T-helper 17 cell (primary cell): Measurements from ENCODE around the gene FNDC10. TPM values are rescaled to one million over a fixed set of nuclear protein-coding genes. Genes with fewer than 3 reads are reported as not detected.

Experiments
- ATAC-seq: fragments of 150-1000 bp; cut with Tn5 transposase; 2 replicates; pipeline ENCODE4 v1.10.0; 2021; ENCODE audit warnings: mild to moderate bottlenecking, moderate library complexity
- DNase-seq, 3 donors: peaks; one replicate each; pipeline versions ENCODE4 v3.0.0 to v3.0.0-alpha.2; 2020 to 2021
- H3K9me3 ChIP-seq: one replicate; pipeline ENCODE4 v1.7.0; 2013; ENCODE audit warnings: low read length, mild to moderate bottlenecking; ENCODE audit not compliant: control insufficient read depth, poor library complexity, severe bottlenecking
- H3K27ac Mint-ChIP-seq: one replicate; pipeline ENCODE4 v1.8.0; 2022; ENCODE audit warnings: mild to moderate bottlenecking, moderate library complexity, mixed read lengths
- H3K27me3 Mint-ChIP-seq: one replicate; pipeline ENCODE4 v1.8.0; 2022; ENCODE audit warnings: mixed read lengths
- H3K36me3 Mint-ChIP-seq: one replicate; pipeline ENCODE4 v1.8.0; 2022; ENCODE audit warnings: low read depth, mixed read lengths
- H3K4me1 Mint-ChIP-seq: one replicate; pipeline ENCODE4 v1.8.0; 2022; ENCODE audit warnings: mild to moderate bottlenecking, mixed read lengths
- H3K4me3 Mint-ChIP-seq: one replicate; pipeline ENCODE4 v1.8.0; 2022; ENCODE audit warnings: mild to moderate bottlenecking, moderate library complexity, mixed read lengths
- total RNA-seq, 4 donors: library from RNA in 2 of 4; stranded (reverse) in 2 of 4; gene quantifications; one replicate each; pipeline ENCODE4 v1.2.3 and lab custom pipeline; 2022 to 2026

The FNDC10 gene
- total RNA-seq, 2 donors from 2014 or later, result 3.3 to 3.4 TPM

- H3K36me3 Mint-ChIP-seq, result no peaks in the 10 kb centered on the region
- DNase-seq, result no peak
Observed at GRCh38 chr1:1604374-1605033, 4.6 kb upstream of the FNDC10 start.

GRCh38 chr1:1603671-1604373 lies 3.9 kb upstream of the FNDC10 start:
- no peak overlapping the region for H3K27ac Mint-ChIP-seq
- no peak for DNase-seq
- peaks cover 12% of the 10 kb centered on the region for H3K4me1 Mint-ChIP-seq

More at GRCh38 chr1:1604374-1605033, 4.6 kb upstream of the FNDC10 start:
- Mint-ChIP-seq H3K27ac (no peak overlapping the region), H3K27me3 (no peaks in the 10 kb centered on the region), H3K4me1 (peaks cover 10% of the 10 kb centered on the region), H3K4me3 (no peak overlapping the region)
- H3K9me3 ChIP-seq, result no peaks in the 10 kb centered on the region
- ATAC-seq, result no peak

GRCh38 chr1:1602968-1603506 lies 3.1 kb upstream of the FNDC10 start:
- no peak for ATAC-seq
- no peak for DNase-seq
- Mint-ChIP-seq H3K4me3 (no peak overlapping the region), H3K27me3 (peaks cover 5% of the 10 kb centered on the region), H3K4me1 (peaks cover 14% of the 10 kb centered on the region), H3K27ac (no peak overlapping the region), H3K36me3 (no peaks in the 10 kb centered on the region)
- H3K9me3 ChIP-seq, result no peaks in the 10 kb centered on the region

More at GRCh38 chr1:1603671-1604373, 3.9 kb upstream of the FNDC10 start:
- ATAC-seq, result no peak
- no peak overlapping the region for H3K4me3 Mint-ChIP-seq
- peaks cover 2% of the 10 kb centered on the region for H3K27me3 Mint-ChIP-seq
- no peaks in the 10 kb centered on the region for H3K36me3 Mint-ChIP-seq
- H3K9me3 ChIP-seq, result no peaks in the 10 kb centered on the region

- Mint-ChIP-seq H3K36me3 (no peaks in the 10 kb centered on the region), H3K27ac (peak overlapping the region; percentile 21), H3K27me3 (peaks cover 5% of the 10 kb centered on the region), H3K4me3 (no peak overlapping the region), H3K4me1 (peaks cover 10% of the 10 kb centered on the region)
- H3K9me3 ChIP-seq, result no peaks in the 10 kb centered on the region
- ATAC-seq, result no peak
- no peak for DNase-seq
Observed at GRCh38 chr1:1602304-1602967, 2.5 kb upstream of the FNDC10 start.

- no peak for DNase-seq
- Mint-ChIP-seq H3K4me1 (peaks cover 4% of the 10 kb centered on the region), H3K27me3 (peaks cover 5% of the 10 kb centered on the region), H3K27ac (peak overlapping the region; percentile 21), H3K4me3 (no peak overlapping the region), H3K36me3 (no peaks in the 10 kb centered on the region)
- no peak for ATAC-seq
- no peaks in the 10 kb centered on the region for H3K9me3 ChIP-seq
Observed at GRCh38 chr1:1601564-1602303, 1.8 kb upstream of the FNDC10 start.

GRCh38 chr1:1600861-1601563 lies 1.1 kb upstream of the FNDC10 start:
- Mint-ChIP-seq H3K36me3 (no peaks in the 10 kb centered on the region), H3K27me3 (peaks cover 5% of the 10 kb centered on the region), H3K4me3 (peak overlapping the region; percentile 77), H3K4me1 (peaks cover 3% of the 10 kb centered on the region), H3K27ac (no peak overlapping the region)
- no peaks in the 10 kb centered on the region for H3K9me3 ChIP-seq
- DNase-seq (no peak), ATAC-seq (no peak)

GRCh38 chr1:1599030-1599934 lies 653 bp downstream of the FNDC10 start:
- H3K36me3 Mint-ChIP-seq, result no peaks in the 10 kb centered on the region
- peak overlapping the region; percentile 70 for H3K27ac Mint-ChIP-seq
- no peak for DNase-seq
- H3K4me3 Mint-ChIP-seq, result peak overlapping the region; percentile 88
- H3K9me3 ChIP-seq, result no peaks in the 10 kb centered on the region
- peaks cover 3% of the 10 kb centered on the region for H3K4me1 Mint-ChIP-seq
- ATAC-seq, result peak; percentile 64
- H3K27me3 Mint-ChIP-seq, result peaks cover 5% of the 10 kb centered on the region

GRCh38 chr1:1598720-1599029 lies 1.3 kb downstream of the FNDC10 start:
- H3K9me3 ChIP-seq, result no peaks in the 10 kb centered on the region
- H3K27me3 Mint-ChIP-seq, result peaks cover 5% of the 10 kb centered on the region
- ATAC-seq (no peak), DNase-seq (no peak)
- H3K4me1 Mint-ChIP-seq, result peaks cover 3% of the 10 kb centered on the region
- peak overlapping the region; percentile 88 for H3K4me3 Mint-ChIP-seq
- H3K27ac Mint-ChIP-seq, result peak overlapping the region; percentile 70
- no peaks in the 10 kb centered on the region for H3K36me3 Mint-ChIP-seq

GRCh38 chr1:1598051-1598719 lies 1.8 kb downstream of the FNDC10 start:
- ATAC-seq (no peak), DNase-seq (no peak)
- H3K9me3 ChIP-seq, result no peaks in the 10 kb centered on the region
- peak overlapping the region; percentile 70 for H3K27ac Mint-ChIP-seq
- no peaks in the 10 kb centered on the region for H3K36me3 Mint-ChIP-seq
- peaks cover 3% of the 10 kb centered on the region for H3K4me1 Mint-ChIP-seq
- peaks cover 5% of the 10 kb centered on the region for H3K27me3 Mint-ChIP-seq
- H3K4me3 Mint-ChIP-seq, result peak overlapping the region; percentile 88

- H3K4me3 Mint-ChIP-seq, result peak overlapping the region; percentile 57
- DNase-seq (no peak), ATAC-seq (peak; percentile 35)
- peaks cover 3% of the 10 kb centered on the region for H3K4me1 Mint-ChIP-seq
- no peak overlapping the region for H3K27ac Mint-ChIP-seq
- peaks cover 5% of the 10 kb centered on the region for H3K27me3 Mint-ChIP-seq
- no peaks in the 10 kb centered on the region for H3K9me3 ChIP-seq
- H3K36me3 Mint-ChIP-seq, result no peaks in the 10 kb centered on the region
Observed at GRCh38 chr1:1597275-1597930, 2.5 kb downstream of the FNDC10 start.
